SJCRH30 (cell line): Measurements from ENCODE around the gene EP400. TPM values are rescaled to one million over a fixed set of nuclear protein-coding genes. Genes with fewer than 3 reads are reported as not detected.
"Not testable (repeated sequence)": the region's sequence is repeated elsewhere in the genome, so short reads cannot be mapped to it uniquely, and the experiment has no call there.

ENCODE experiments used
- DNase-seq, 2 experiments: peaks; one replicate each; pipeline ENCODE4 v3.0.0-alpha.2; 2015 to 2020
- H3K27ac ChIP-seq: fragments of 250-450 bp; sonication (Bioruptor Pico); 2 replicates; pipeline ENCODE4 v1.5.1; 2020; ENCODE audit warnings: mild to moderate bottlenecking, moderate library complexity
- H3K27me3 ChIP-seq: fragments of 250-450 bp; sonication (Bioruptor Pico); 2 replicates; pipeline ENCODE4 v1.5.1; 2020; ENCODE audit warnings: mild to moderate bottlenecking, moderate library complexity
- H3K36me3 ChIP-seq: fragments of 250-450 bp; sonication (Bioruptor Pico); 2 replicates; pipeline ENCODE4 v1.5.1; 2020; ENCODE audit warnings: mild to moderate bottlenecking, moderate library complexity
- H3K4me1 ChIP-seq: fragments of 250-450 bp; sonication (Bioruptor Pico); 2 replicates; pipeline ENCODE4 v1.5.1; 2020; ENCODE audit warnings: mild to moderate bottlenecking, moderate library complexity
- H3K4me3 ChIP-seq: fragments of 250-450 bp; sonication (Bioruptor Pico); 2 replicates; pipeline ENCODE4 v1.5.1; 2020; ENCODE audit warnings: mild to moderate bottlenecking, moderate library complexity
- H3K9me3 ChIP-seq: fragments of 250-450 bp; sonication (Bioruptor Pico); replicated peaks from 2 replicates; pipeline ENCODE4 v1.5.1; 2020; ENCODE audit warnings: mild to moderate bottlenecking, moderate library complexity
- total RNA-seq: library from RNA; depleted of rRNA; stranded (reverse); fragments of >200 nt; shearing (Covaris generic); gene quantifications from 2 replicates; pipeline ENCODE4 v1.2.3, GENCODE V29; 2014

The EP400 gene
- total RNA-seq, 1 experiment from 2014 or later = 17.0 TPM

- no peak for DNase-seq
- Histone ChIP-seq H3K27me3 (no peaks in the 10 kb centered on the region), H3K4me1 (peaks cover 9% of the 10 kb centered on the region), H3K4me3 (no peak overlapping the region), H3K9me3 (no peaks in the 10 kb centered on the region), H3K36me3 (peaks cover 17% of the 10 kb centered on the region; the same call in 1 of the 2 replicates), H3K27ac (no peak overlapping the region)
Observed at GRCh38 chr12:132079695-132080094, 130.0 kb downstream of the EP400 start.

DNA sequence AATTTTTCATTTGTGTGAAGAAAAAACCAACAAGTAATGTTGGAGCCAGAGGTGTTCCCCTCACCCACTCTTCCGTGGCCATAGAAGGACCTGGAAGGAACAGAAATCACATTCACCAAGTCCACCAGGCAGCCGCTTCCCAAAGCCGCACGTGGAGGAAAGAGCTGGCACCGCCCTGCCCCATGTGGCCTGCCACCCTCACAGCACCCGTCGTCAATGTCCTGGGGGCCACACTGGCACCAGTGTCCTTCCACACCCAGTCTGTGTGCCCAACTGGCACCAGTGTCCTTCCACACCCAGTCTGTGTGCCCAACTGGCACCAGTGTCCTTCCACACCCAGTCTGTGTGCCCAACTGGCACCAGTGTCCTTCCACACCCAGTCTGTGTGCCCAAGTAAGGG is 130.8 kb downstream of the EP400 start:
- H3K36me3 ChIP-seq = peaks cover 18% of the 10 kb centered on the region
- H3K9me3 ChIP-seq, H3K27me3 ChIP-seq, DNase-seq, H3K27ac ChIP-seq, H3K4me3 ChIP-seq: not testable (repeated sequence)
- peaks cover 12% of the 10 kb centered on the region for H3K4me1 ChIP-seq

DNA sequence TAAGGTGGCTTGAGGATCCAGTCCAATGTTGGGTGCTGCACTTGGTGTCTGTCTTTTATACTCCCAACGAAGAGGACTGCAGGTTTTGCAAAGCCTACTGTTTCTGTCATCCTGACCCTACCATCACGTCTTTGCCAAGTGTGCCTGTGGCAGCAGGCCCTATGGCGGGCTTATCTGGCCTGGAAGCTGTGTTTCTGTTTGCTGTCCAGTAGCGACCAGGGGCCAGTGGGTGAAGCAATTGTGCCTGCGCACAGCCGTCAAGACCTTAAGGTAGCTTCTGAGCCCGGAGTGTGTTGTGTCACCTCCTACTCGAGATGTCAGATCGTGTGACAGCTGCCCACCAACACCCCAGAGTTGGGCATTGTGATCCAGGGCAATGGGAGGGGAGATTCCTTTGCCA is 131.7 kb downstream of the EP400 start:
- DNase-seq = no peak

GRCh38 chr12:132083614-132083940 is 133.8 kb downstream of the EP400 start:
- H3K36me3 ChIP-seq = peaks cover 8% of the 10 kb centered on the region
- H3K9me3 ChIP-seq = no peaks in the 10 kb centered on the region
- no peaks in the 10 kb centered on the region for H3K27me3 ChIP-seq
- no peak for DNase-seq
- H3K4me3 ChIP-seq = peak overlapping the region; percentile 100
- H3K4me1 ChIP-seq = peaks cover 15% of the 10 kb centered on the region
- H3K27ac ChIP-seq = peak overlapping the region; percentile 92

More for the DNA sequence above, 131.7 kb downstream of the EP400 start:
- Histone ChIP-seq H3K9me3 (no peaks in the 10 kb centered on the region), H3K4me1 (peaks cover 15% of the 10 kb centered on the region), H3K27ac (no peak overlapping the region), H3K36me3 (peaks cover 23% of the 10 kb centered on the region), H3K4me3 (no peak overlapping the region), H3K27me3 (no peaks in the 10 kb centered on the region)

- peak; percentile 96 to 97 for DNase-seq
- peaks cover 15% of the 10 kb centered on the region for H3K4me1 ChIP-seq
- peak overlapping the region; percentile 92 for H3K27ac ChIP-seq
- H3K36me3 ChIP-seq = peaks cover 6% of the 10 kb centered on the region
- H3K4me3 ChIP-seq = peak overlapping the region; percentile 100
- no peaks in the 10 kb centered on the region for H3K9me3 ChIP-seq
- no peaks in the 10 kb centered on the region for H3K27me3 ChIP-seq
Observed at GRCh38 chr12:132083941-132084620, 134.3 kb downstream of the EP400 start.

DNA sequence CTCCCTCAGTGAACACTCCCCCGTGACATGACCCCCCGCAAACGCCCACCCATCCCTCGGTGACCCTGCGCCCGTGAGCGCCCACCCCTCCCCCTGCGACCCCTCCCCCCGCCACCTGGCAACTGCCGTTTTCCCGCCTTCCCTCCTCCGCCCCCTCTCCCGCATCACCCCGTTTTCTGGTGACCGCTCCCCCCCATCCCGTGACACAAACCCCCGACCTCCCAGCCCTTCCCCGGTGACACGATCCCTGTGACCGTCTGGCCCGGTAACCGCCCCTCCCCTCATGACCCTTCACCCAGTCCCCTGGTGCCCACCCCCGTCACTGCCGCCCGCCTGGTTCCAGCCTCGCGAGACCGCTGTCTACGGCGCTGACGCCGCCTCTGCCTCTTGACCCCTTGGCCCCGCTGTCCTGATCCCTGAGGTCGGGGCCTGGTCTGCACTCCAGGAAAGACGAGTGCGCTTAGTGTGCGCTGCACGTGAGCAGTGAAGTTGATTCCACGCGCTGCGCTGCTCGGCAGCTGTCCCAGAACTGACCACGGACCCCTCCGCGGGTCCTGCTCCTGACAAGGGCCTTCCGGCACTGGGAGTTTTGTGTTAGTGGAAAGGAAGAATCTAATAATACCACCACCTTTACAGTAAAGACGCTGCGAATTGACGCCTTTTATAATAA is 135.0 kb downstream of the EP400 start:
- peak; percentile 61 to 66 for DNase-seq
- peaks cover 15% of the 10 kb centered on the region for H3K4me1 ChIP-seq
- H3K4me3 ChIP-seq = peak overlapping the region; percentile 100
- H3K36me3 ChIP-seq = peaks cover 7% of the 10 kb centered on the region
- no peaks in the 10 kb centered on the region for H3K9me3 ChIP-seq
- no peaks in the 10 kb centered on the region for H3K27me3 ChIP-seq
- H3K27ac ChIP-seq = peak overlapping the region; percentile 92

GRCh38 chr12:132085291-132085635 is 135.5 kb downstream of the EP400 start:
- Histone ChIP-seq H3K4me3 (peak overlapping the region; percentile 100), H3K27ac (peak overlapping the region; percentile 64), H3K9me3 (no peaks in the 10 kb centered on the region), H3K4me1 (peaks cover 15% of the 10 kb centered on the region), H3K27me3 (no peaks in the 10 kb centered on the region), H3K36me3 (peaks cover 12% of the 10 kb centered on the region)
- no peak for DNase-seq

DNA sequence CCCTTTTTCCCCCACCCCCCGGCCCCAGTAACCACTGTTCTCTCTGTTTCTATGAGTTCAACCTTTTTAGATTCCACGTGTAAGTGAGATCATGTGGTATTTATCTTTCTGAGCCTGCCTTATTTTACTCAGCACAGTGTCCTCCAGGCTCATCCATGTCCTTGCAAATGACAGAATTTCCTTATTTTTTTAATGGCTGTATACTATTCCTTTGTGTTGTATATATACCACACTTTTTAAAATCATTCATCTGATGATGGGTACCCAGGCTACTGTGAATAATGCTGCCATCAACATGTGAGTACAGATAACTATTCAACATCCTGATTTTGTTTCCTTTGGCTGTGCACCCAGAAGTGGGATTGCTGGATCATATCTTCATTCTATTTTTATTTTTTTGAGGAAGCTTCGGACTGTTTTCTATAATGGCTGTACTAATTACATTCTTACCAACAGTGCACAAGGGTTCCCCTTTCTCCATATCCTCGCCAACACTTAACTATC is 139.7 kb downstream of the EP400 start:
- no peaks in the 10 kb centered on the region for H3K27me3 ChIP-seq
- no peak overlapping the region for H3K27ac ChIP-seq
- DNase-seq = no peak
- H3K4me1 ChIP-seq = peaks cover 7% of the 10 kb centered on the region; the same call in 1 of the 2 replicates
- H3K4me3 ChIP-seq = no peak overlapping the region
- H3K36me3 ChIP-seq = peaks cover 23% of the 10 kb centered on the region
- no peaks in the 10 kb centered on the region for H3K9me3 ChIP-seq

DNA sequence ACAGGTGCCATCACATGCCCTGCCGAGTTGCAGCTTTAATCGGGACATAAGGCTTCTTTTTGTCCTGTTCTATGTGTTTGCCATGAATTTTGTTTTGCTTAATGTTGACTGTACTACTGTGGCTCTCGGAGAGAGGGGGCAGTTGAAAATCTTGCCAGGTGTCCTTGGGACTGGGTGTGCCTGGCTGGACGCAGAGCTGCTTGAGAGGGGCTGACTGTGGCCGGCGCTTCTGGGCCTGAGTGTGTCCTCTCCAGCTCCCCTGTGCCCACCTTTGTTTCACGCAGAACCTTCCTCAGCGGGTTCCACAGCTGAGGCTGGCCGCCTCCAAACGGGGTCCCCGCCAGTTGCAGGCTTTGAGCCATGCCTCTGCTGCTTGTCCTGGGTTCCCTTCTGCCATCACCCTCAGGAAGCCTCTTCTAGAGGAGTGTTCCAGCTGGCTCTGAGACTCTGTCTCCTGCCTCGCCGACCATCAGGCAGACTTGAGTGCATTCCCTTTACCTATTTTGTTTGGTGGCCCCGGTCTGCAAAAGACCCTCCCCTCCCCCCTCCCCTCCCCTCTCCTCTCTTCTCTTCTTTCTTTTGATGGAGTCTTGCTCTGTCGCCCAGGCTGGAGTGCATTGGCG is 144.6 kb downstream of the EP400 start:
- Histone ChIP-seq H3K36me3 (peaks cover 31% of the 10 kb centered on the region), H3K4me1 (no peaks in the 10 kb centered on the region), H3K4me3 (no peak overlapping the region), H3K9me3 (no peaks in the 10 kb centered on the region), H3K27me3 (no peaks in the 10 kb centered on the region), H3K27ac (no peak overlapping the region)
- DNase-seq = no peak

DNA sequence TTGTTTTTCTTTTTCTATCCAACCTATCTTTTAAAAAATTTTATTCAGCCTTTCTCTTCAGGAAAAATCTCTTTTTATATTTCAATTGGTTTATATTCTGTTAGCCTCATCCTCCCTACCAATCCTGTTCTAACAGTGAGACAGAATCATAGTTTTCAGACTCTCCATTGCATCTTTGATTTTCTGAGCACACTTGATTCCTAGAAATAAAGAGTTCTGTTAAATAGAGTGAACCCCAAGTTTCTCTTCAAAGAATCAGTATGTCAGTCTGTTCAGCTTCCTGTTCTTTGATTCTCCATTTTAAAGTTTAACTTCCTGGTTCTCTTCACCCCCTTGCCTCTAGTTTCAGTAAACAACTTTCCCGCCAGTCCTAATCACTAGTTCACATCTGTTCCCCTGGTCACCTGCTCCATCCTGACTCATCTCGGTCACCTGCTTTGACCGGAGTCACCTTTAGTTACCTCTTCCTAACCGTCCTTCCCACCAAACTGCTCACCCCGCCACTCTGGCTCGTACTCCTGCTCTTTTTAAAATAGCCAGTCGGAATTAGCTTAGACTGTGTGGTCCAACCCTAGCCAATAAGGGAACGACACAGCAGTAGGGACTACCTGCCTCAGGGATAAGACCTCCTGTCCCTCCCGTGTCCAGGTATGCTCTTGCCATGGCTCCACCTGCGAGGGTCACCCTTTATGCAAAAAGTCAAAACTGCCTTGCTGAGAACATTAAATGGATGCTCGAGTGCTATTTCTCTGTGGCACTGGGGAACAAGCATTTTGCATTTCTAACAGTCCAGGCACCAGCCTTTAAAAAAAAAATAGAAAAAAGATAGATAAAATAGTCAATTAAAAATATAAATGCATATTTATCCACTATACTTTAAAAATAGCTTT is 146.0 kb downstream of the EP400 start:
- H3K36me3 ChIP-seq = peaks cover 25% of the 10 kb centered on the region
- no peaks in the 10 kb centered on the region for H3K9me3 ChIP-seq
- no peaks in the 10 kb centered on the region for H3K4me1 ChIP-seq
- no peak overlapping the region for H3K4me3 ChIP-seq
- DNase-seq = no peak
- no peak overlapping the region for H3K27ac ChIP-seq
- H3K27me3 ChIP-seq = no peaks in the 10 kb centered on the region

GRCh38 chr12:132099739-132100138 is 150.0 kb downstream of the EP400 start:
- Histone ChIP-seq H3K9me3 (no peaks in the 10 kb centered on the region), H3K27me3 (no peaks in the 10 kb centered on the region), H3K27ac (no peak overlapping the region), H3K4me3 (no peak overlapping the region), H3K4me1 (no peaks in the 10 kb centered on the region), H3K36me3 (peaks cover 14% of the 10 kb centered on the region)
- no peak for DNase-seq

- Histone ChIP-seq H3K27ac (no peak overlapping the region), H3K9me3 (no peaks in the 10 kb centered on the region)
- no peak for DNase-seq
Observed at GRCh38 chr12:132100306-132101065, 150.7 kb downstream of the EP400 start.

DNA sequence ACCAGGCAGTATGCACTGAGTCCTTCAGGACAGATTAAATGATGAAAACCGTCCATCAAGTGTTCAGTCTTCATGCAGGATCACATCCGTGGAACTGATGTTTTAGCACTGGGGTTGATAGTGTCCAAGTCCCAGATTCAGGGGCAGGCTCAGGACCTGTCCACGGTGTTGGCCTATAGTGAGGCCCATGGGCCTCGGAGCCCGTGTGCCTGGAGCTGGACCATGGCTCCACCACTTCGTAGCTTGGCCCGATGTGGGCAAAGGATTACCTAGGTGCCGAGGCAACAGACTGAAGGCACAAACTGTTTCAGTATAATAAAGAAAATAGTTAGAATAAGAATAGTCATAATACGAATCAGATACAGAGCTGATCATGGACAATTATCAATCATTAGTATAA is 152.6 kb downstream of the EP400 start:
- DNase-seq = no peak
- no peaks in the 10 kb centered on the region for H3K4me1 ChIP-seq
- H3K9me3 ChIP-seq = no peaks in the 10 kb centered on the region
- H3K36me3 ChIP-seq = peaks cover 4% of the 10 kb centered on the region
- no peak overlapping the region for H3K4me3 ChIP-seq
- no peak overlapping the region for H3K27ac ChIP-seq
- no peaks in the 10 kb centered on the region for H3K27me3 ChIP-seq

More at GRCh38 chr12:132100306-132101065, 150.7 kb downstream of the EP400 start:
- H3K4me3 ChIP-seq = no peak overlapping the region
- H3K4me1 ChIP-seq = no peaks in the 10 kb centered on the region
- peaks cover 12% of the 10 kb centered on the region for H3K36me3 ChIP-seq
- H3K27me3 ChIP-seq = no peaks in the 10 kb centered on the region

GRCh38 chr12:132103072-132103471 is 153.3 kb downstream of the EP400 start:
- not testable (repeated sequence) for H3K9me3 ChIP-seq, H3K27ac ChIP-seq, H3K36me3 ChIP-seq, H3K4me1 ChIP-seq, H3K4me3 ChIP-seq, DNase-seq, H3K27me3 ChIP-seq
